ENCODE data around the gene SMIM9. TPM values are rescaled to one million over a fixed set of nuclear protein-coding genes. Genes with fewer than 3 reads are reported as not detected.

SMIM9 gene
- total and polyA plus RNA-seq, 10 donors: 1.3 to 4.9 TPM; not detected in 8

DNA sequence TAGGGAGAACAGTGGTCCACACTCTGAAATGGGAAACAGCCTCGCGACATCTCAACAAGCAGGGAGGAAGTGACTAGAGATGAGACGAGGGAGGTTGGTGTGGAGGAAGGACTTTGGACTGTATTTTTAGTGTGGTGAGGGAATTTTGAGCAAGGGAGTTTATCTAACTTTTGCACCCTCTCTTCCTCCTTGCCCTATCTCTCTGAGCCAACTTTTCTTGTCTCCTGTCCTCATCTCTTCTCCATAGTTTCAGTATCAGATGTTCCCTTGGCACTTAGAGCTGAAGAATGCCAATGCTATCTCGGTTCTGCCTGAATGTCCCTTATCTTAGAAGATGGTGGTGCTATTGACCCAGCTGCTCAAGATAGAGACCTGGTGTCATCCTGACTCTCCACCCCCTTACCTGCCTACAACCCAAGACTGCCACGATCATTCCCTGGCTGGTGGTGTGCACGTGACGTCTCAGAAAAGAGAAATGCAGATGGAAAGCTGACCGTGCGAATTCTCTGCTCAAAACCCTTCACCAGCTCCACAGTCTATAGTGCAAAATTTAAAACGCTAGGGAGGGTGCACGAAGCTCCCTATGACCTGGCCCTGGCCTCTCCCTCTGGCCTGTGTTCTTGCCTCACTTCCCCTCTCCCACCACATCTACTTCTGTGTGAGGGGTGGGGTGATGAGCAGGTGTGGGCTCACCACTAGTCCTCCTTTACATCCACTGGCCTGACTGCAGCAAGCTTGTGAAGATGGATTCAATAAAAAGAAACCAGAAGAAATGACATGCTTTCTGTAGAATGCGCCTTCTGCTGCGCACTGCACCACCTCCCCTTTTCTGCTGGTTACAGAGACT lies 50.1 kb downstream of the SMIM9 start:
- WGBS, 5 donors: 55 to 72% (median 64%) methylated on average over 13 of the region's 13 CpGs
- no peaks in the 10 kb centered on the region for H3K27me3 ChIP-seq (replicated peaks in 1 of 7)
- no peak for DNase-seq
- intact Hi-C loops (cut with DNase I; ENCODE audit: low total_unique reads): no loop called here
- no peaks in the 10 kb centered on the region for H3K9me3 ChIP-seq
- peaks cover 0 to 11% (median 0%) of the 10 kb centered on the region in 6 donors for H3K4me1 ChIP-seq
- peaks cover 0 to 44% (median 0%) of the 10 kb centered on the region in 6 donors for H3K36me3 ChIP-seq
- H3K27ac ChIP-seq: peak overlapping the region in 3 of 8 donors; percentile 4 to 62 (median 7)
- TF ChIP-seq, protein P1, sequence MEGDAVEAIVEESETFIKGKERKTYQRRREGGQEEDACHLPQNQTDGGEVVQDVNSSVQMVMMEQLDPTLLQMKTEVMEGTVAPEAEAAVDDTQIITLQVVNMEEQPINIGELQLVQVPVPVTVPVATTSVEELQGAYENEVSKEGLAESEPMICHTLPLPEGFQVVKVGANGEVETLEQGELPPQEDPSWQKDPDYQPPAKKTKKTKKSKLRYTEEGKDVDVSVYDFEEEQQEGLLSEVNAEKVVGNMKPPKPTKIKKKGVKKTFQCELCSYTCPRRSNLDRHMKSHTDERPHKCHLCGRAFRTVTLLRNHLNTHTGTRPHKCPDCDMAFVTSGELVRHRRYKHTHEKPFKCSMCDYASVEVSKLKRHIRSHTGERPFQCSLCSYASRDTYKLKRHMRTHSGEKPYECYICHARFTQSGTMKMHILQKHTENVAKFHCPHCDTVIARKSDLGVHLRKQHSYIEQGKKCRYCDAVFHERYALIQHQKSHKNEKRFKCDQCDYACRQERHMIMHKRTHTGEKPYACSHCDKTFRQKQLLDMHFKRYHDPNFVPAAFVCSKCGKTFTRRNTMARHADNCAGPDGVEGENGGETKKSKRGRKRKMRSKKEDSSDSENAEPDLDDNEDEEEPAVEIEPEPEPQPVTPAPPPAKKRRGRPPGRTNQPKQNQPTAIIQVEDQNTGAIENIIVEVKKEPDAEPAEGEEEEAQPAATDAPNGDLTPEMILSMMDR (IDR thresholded peaks at IDR 0.05 in 8 of 11, conservative IDR thresholded peaks at IDR 0.05 in 3 of 11): no peak
- TF ChIP-seq POLR2A (IDR thresholded peaks at IDR 0.05) (no peak), POLR2AphosphoS5 (IDR thresholded peaks at IDR 0.05) (no peak)
- no peak overlapping the region for H3K4me3 ChIP-seq

DNA sequence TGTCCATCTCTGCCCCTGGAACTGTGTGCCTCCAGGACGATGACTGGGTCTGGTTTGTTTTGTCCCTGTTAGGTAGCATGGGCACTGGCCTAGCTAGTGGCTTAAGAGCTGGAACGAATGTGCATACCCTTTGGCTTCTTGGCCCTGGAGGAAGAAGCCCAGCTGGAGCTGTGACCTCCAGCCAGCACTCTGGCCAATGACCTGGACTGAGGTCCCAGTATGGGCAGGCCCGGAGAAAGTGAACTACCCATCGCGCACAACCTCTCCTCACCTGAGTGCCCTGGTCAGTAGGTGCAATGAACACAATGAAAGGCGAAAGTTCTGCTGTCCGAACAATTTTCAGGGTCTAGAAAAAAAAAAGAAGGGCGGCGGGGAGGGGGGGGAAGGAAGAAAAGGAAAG lies 53.5 kb downstream of the SMIM9 start:
- Histone ChIP-seq H3K36me3 (peaks cover 0 to 68% (median 8%) of the 10 kb centered on the region in 6 donors), H3K4me3 (no peak overlapping the region), H3K9me3 (no peaks in the 10 kb centered on the region), H3K27me3 (replicated peaks in 1 of 7) (no peaks in the 10 kb centered on the region), H3K27ac (no peak overlapping the region), H3K4me1 (peaks cover 0 to 11% (median 0%) of the 10 kb centered on the region in 6 donors)
- DNase-seq: no peak
- intact Hi-C loops (cut with DNase I; ENCODE audit: low total_unique reads): no loop called here
- WGBS, 5 donors: 80 to 100% (median 92%) methylated on average over 7 to 9 of the region's 9 CpGs
- no peak for TF ChIP-seq POLR2AphosphoS5 (IDR thresholded peaks at IDR 0.05)
- no peak for TF ChIP-seq POLR2A (IDR thresholded peaks at IDR 0.05)
- TF ChIP-seq, protein P1 (IDR thresholded peaks at IDR 0.05 in 8 of 11, conservative IDR thresholded peaks at IDR 0.05 in 3 of 11): no peak

DNA sequence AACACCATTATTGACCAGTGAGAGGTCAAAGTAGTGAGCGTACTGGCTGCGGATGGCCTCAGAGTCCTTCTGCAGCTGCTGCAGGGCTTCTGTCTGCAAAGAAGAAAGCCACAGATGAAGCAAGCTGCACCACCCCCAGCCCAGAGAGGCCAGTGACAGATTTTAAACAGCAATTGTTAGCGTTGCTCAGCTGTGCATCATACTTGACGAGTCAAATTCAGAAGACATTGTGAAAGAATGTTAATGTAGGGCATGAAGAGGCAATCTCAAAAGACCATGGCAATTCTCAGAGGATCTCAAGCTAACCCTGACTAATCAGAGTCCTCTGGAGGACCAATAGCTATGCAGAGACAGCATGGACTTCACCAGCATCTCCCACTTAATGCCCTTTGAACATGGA lies 55.2 kb downstream of the SMIM9 start:
- Histone ChIP-seq H3K27me3 (replicated peaks in 1 of 7) (no peaks in the 10 kb centered on the region), H3K36me3 (peaks cover 0 to 83% (median 23%) of the 10 kb centered on the region in 6 donors), H3K4me1 (peaks cover 0 to 2% (median 0%) of the 10 kb centered on the region in 6 donors), H3K4me3 (no peak overlapping the region), H3K27ac (no peak overlapping the region), H3K9me3 (no peaks in the 10 kb centered on the region)
- intact Hi-C loops (cut with DNase I; ENCODE audit: low total_unique reads): no loop called here
- TF ChIP-seq POLR2AphosphoS5 (IDR thresholded peaks at IDR 0.05) (no peak), POLR2A (IDR thresholded peaks at IDR 0.05) (no peak)
- TF ChIP-seq, protein P1 (IDR thresholded peaks at IDR 0.05 in 8 of 11, conservative IDR thresholded peaks at IDR 0.05 in 3 of 11): no peak
- WGBS, 5 donors: 66 to 92% (median 79%) methylated on average over 4 of the region's 4 CpGs
- DNase-seq: no peak

DNA sequence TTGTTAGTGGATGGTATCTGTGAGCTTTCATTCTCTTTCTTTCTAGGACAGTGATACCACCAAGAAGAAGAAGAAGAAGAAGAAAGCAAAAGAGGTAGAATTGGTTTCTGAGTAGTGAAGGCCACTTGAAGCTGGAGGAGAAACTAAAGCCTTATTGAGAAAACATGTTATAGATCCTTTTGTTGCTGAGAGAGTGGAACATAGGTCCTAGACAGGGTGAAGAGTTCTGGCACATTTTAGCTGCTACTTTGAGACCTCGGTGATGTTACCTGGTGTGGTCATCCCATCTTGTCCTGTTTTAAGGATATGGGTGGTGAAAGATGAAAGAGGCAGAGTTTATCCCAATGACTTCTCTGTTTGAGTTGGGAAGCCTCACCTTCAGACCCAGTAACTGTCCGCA lies 57.7 kb downstream of the SMIM9 start:
- H3K36me3 ChIP-seq: peaks cover 0 to 99% (median 28%) of the 10 kb centered on the region in 6 donors
- no peak overlapping the region for H3K4me3 ChIP-seq
- intact Hi-C loops (cut with DNase I; ENCODE audit: low total_unique reads): no loop called here
- no peaks in the 10 kb centered on the region for H3K9me3 ChIP-seq
- no peak overlapping the region for H3K27ac ChIP-seq
- no peaks in the 10 kb centered on the region for H3K4me1 ChIP-seq
- no peaks in the 10 kb centered on the region for H3K27me3 ChIP-seq (replicated peaks in 1 of 7)
- 84 to 97% (median 93%) methylated on average over 2 of the region's 2 CpGs for WGBS, 5 donors
- DNase-seq: no peak
- no peak for TF ChIP-seq POLR2A (IDR thresholded peaks at IDR 0.05)
- TF ChIP-seq, protein P1 (IDR thresholded peaks at IDR 0.05 in 8 of 11, conservative IDR thresholded peaks at IDR 0.05 in 3 of 11): no peak
- TF ChIP-seq POLR2AphosphoS5 (IDR thresholded peaks at IDR 0.05): no peak
